Retinal pigment epithelial cell (primary cell): ENCODE measurements around the gene ELP4.
A peak's percentile ranks its signal among the peaks of the same experiment; 100 is the strongest.

ENCODE experiments used
- DNase-seq: peaks from one replicate; pipeline ENCODE4 v3.0.0-alpha.2; 2010; ENCODE audit warnings: low read depth
- H3K4me3 ChIP-seq: 2 replicates; pipeline ENCODE4 v1.5.1; 2011; ENCODE audit warnings: mild to moderate bottlenecking, low read length, control low read depth, moderate library complexity
- CTCF ChIP-seq: conservative IDR thresholded peaks from 2 replicates; pipeline ENCODE4 v1.5.1; 2011; ENCODE audit warnings: low read depth, low read length, control low read depth, inconsistent platforms

ELP4 gene

GRCh38 chr11:31509429-31510345, at the start of gene ELP4, which contains the start of gene IMMP1L:
Gene ELP4 (plus strand): TSS chr11:31509767. CDS start chr11:31509785, 18 bp downstream.
Gene IMMP1L (minus strand): TSS chr11:31509622. CDS start chr11:31463276, 46,346 bp downstream.
- TF ChIP-seq CTCF: no peak
- peak; percentile 90 for DNase-seq
- H3K4me3 ChIP-seq: peak within 1 kb of the TSS; percentile 96

- H3K4me3 ChIP-seq: no peak overlapping the region
- no peak for TF ChIP-seq CTCF
- no peak for DNase-seq
Measured at GRCh38 chr11:31464436-31464835, 45.1 kb upstream of the ELP4 start.

GRCh38 chr11:31474083-31474482, 35.5 kb upstream of the ELP4 start:
- no peak for TF ChIP-seq CTCF
- no peak for DNase-seq
- H3K4me3 ChIP-seq: no peak overlapping the region

- DNase-seq: no peak
- no peak overlapping the region for H3K4me3 ChIP-seq
- no peak for TF ChIP-seq CTCF
Measured at GRCh38 chr11:31477528-31478222, 31.9 kb upstream of the ELP4 start.

GRCh38 chr11:31478223-31478590, 31.4 kb upstream of the ELP4 start:
- TF ChIP-seq CTCF: no peak
- no peak overlapping the region for H3K4me3 ChIP-seq

GRCh38 chr11:31479066-31479465, 30.5 kb upstream of the ELP4 start:
- DNase-seq: no peak
- no peak for TF ChIP-seq CTCF
- no peak overlapping the region for H3K4me3 ChIP-seq

More at GRCh38 chr11:31478223-31478590, 31.4 kb upstream of the ELP4 start:
- no peak for DNase-seq
